Stimulated activated CD8-positive, alpha-beta memory T cell treated with anti-CD3 and anti-CD28 coated beads, Interleukin-2, amount 100 ng/mL, for 48 hours (primary cell): Measurements from ENCODE around the gene CIDEC.
"Not testable (repeated sequence)": the region's sequence is repeated elsewhere in the genome, so short reads cannot be mapped to it uniquely, and the experiment has no call there.

Experiments
- DNase-seq, 2 donors: peaks; one replicate each; pipeline ENCODE4 v3.0.0-alpha.2; 2020; ENCODE audit warnings: low read depth in 2 of 2

Gene CIDEC

GRCh38 chr3:9876255-9876654, 3.8 kb downstream of the CIDEC start:
- not testable (repeated sequence) for DNase-seq

- DNase-seq = no peak
These were observed 4.6 kb downstream of the CIDEC start for GRCh38 chr3:9875448-9875847.

- DNase-seq = not testable (repeated sequence)
These were observed 8.0 kb downstream of the CIDEC start for GRCh38 chr3:9872067-9872466.

- no peak for DNase-seq
These were observed 9.1 kb downstream of the CIDEC start for GRCh38 chr3:9870978-9871377.

- no peak for DNase-seq
These were observed 10.1 kb downstream of the CIDEC start for GRCh38 chr3:9869955-9870354.

GRCh38 chr3:9867106-9867505, 12.9 kb downstream of the CIDEC start:
- no peak for DNase-seq

- no peak for DNase-seq
These were observed 13.4 kb downstream of the CIDEC start for GRCh38 chr3:9866639-9867038.

- DNase-seq = not testable (repeated sequence)
These were observed 14.9 kb downstream of the CIDEC start for GRCh38 chr3:9865125-9865637.

- DNase-seq = no peak
These were observed 15.7 kb downstream of the CIDEC start for GRCh38 chr3:9864200-9864927.

- no peak for DNase-seq
These were observed 16.8 kb downstream of the CIDEC start for GRCh38 chr3:9863058-9863772.

GRCh38 chr3:9862391-9863057, 17.5 kb downstream of the CIDEC start:
- DNase-seq = no peak

GRCh38 chr3:9861626-9862130, 18.4 kb downstream of the CIDEC start:
- DNase-seq = no peak

GRCh38 chr3:9861201-9861600, 18.9 kb downstream of the CIDEC start:
- DNase-seq = no peak

GRCh38 chr3:9859530-9860025, 20.5 kb downstream of the CIDEC start:
- DNase-seq = no peak

- DNase-seq = no peak
These were observed 24.5 kb downstream of the CIDEC start for GRCh38 chr3:9855594-9855993.

- not testable (repeated sequence) for DNase-seq
These were observed 25.6 kb downstream of the CIDEC start for GRCh38 chr3:9854291-9854940.

GRCh38 chr3:9852528-9852927, 27.5 kb downstream of the CIDEC start:
- no peak for DNase-seq

- not testable (repeated sequence) for DNase-seq
These were observed 28.1 kb downstream of the CIDEC start for GRCh38 chr3:9851926-9852325.

- not testable (repeated sequence) for DNase-seq
These were observed 28.7 kb downstream of the CIDEC start for GRCh38 chr3:9851383-9851782.

- DNase-seq = not testable (repeated sequence)
These were observed 31.2 kb downstream of the CIDEC start for GRCh38 chr3:9848860-9849259.

- not testable (repeated sequence) for DNase-seq
These were observed 32.2 kb downstream of the CIDEC start for GRCh38 chr3:9847870-9848269.
